Endothelial cell of umbilical vein (primary cell): Measurements from ENCODE around the gene MMP26. TPM values are rescaled to one million over a fixed set of nuclear protein-coding genes. Genes with fewer than 3 reads are reported as not detected.

ENCODE experiments used
- BruUV-seq: library from RNA; stranded (reverse); fragments of 400-500 nt; replicated peaks from 2 replicates; lab custom pipeline; 2021; lab: Mats Ljungman, UMichigan
- CTCF ChIA-PET: fragments of 300-600, 350-600 bp; sonication (Branson Sonifier 250); formaldehyde crosslinking; loops from one replicate; lab custom pipeline; 2021; ENCODE audit warnings: antibody characterized with exemption, inconsistent platforms; lab: Charles Lee
- POLR2A ChIA-PET: fragments of 300-600, 350-600 bp; sonication (Branson Sonifier 250); formaldehyde crosslinking; loops from one replicate; lab custom pipeline; 2021; ENCODE audit warnings: antibody characterized with exemption, inconsistent platforms; lab: Charles Lee
- DNase-seq: peaks from one replicate; pipeline ENCODE4 v3.0.0-alpha.2; 2011; ENCODE audit warnings: low read depth, low spot score
- FAIRE-seq: peaks from 2 replicates; lab custom pipeline; 2011; peaks lifted over from hg19 to GRCh38; lab: Jason Lieb, UNC
- H2AFZ ChIP-seq: 2 replicates; pipeline ENCODE4 v1.6.0; 2012; ENCODE audit warnings: low read depth, low read length, control low read depth, inconsistent platforms
- H3K27ac ChIP-seq: 2 replicates; pipeline ENCODE4 v1.5.1; 2011; ENCODE audit warnings: low read depth, mild to moderate bottlenecking, control low read depth, low read length, moderate library complexity; ENCODE audit not compliant: insufficient read depth
- H3K27me3 ChIP-seq, 2 experiments: 2 replicates each; pipeline versions ENCODE4 v1.6.0 to v1.6.1; 2011; ENCODE audit warnings: low read length in 2 of 2, mixed read lengths in 1 of 2; ENCODE audit not compliant: control insufficient read depth in 2 of 2, insufficient read depth in 2 of 2
- H3K36me3 ChIP-seq, 2 experiments: 2 replicates in 1 of 2; 3 replicates in 1 of 2; pipeline ENCODE4 v1.5.1; 2011; ENCODE audit warnings: low read length in 2 of 2, mild to moderate bottlenecking in 1 of 2, moderate library complexity in 1 of 2; ENCODE audit not compliant: control insufficient read depth in 2 of 2, insufficient read depth in 2 of 2; ENCODE audit errors: extremely low read depth in 1 of 2
- H3K4me1 ChIP-seq: 3 replicates; pipeline ENCODE4 v1.5.1; 2011; ENCODE audit warnings: mild to moderate bottlenecking, low read length; ENCODE audit not compliant: control insufficient read depth, insufficient read depth; ENCODE audit errors: extremely low read depth
- H3K4me2 ChIP-seq: 2 replicates; pipeline ENCODE4 v1.6.1; 2011; ENCODE audit warnings: low read length, control low read depth, mixed read lengths; ENCODE audit not compliant: insufficient read depth
- H3K4me3 ChIP-seq, 3 experiments: fragments of 200-600 bp in 1 of 3; sonication (generic), shearing (Covaris generic) in 1 of 3; replicated peaks in 1 of 3; 2 replicates each; pipeline ENCODE4 v1.5.1; 2011 to 2016; ENCODE audit warnings: control low read depth in 3 of 3, low read length in 3 of 3, mild to moderate bottlenecking in 2 of 3, inconsistent platforms in 1 of 3, low read depth in 1 of 3, moderate library complexity in 1 of 3; ENCODE audit not compliant: insufficient read depth in 1 of 3
- H3K79me2 ChIP-seq: 2 replicates; pipeline ENCODE4 v1.6.0; 2012; ENCODE audit warnings: low read length, inconsistent platforms; ENCODE audit not compliant: control insufficient read depth, insufficient read depth
- H3K9ac ChIP-seq: replicated peaks from 2 replicates; pipeline ENCODE3; 2011; ENCODE audit warnings: low read length, control low read depth; ENCODE audit not compliant: insufficient read depth; ENCODE audit errors: extremely low read depth
- H3K9me1 ChIP-seq: replicated peaks from 3 replicates; pipeline ENCODE4 v1.6.0; 2011; ENCODE audit warnings: mild to moderate bottlenecking, low read length; ENCODE audit not compliant: control insufficient read depth, insufficient read depth; ENCODE audit errors: extremely low read depth
- H3K9me3 ChIP-seq: replicated peaks from 2 replicates; pipeline ENCODE4 v1.5.1; 2012; ENCODE audit warnings: low read length, inconsistent platforms; ENCODE audit not compliant: control insufficient read depth, insufficient read depth
- H4K20me1 ChIP-seq: replicated peaks from 2 replicates; pipeline ENCODE3; 2011; ENCODE audit warnings: mild to moderate bottlenecking, low read length; ENCODE audit not compliant: control insufficient read depth, insufficient read depth; ENCODE audit errors: extremely low read depth
- EZH2 ChIP-seq: IDR thresholded peaks from 2 replicates; pipeline ENCODE4 v1.6.1; 2012; ENCODE audit warnings: borderline replicate concordance, low read depth, mild to moderate bottlenecking, moderate library complexity, low read length, inconsistent platforms; ENCODE audit not compliant: severe bottlenecking
- FOS ChIP-seq: IDR thresholded peaks from 2 replicates; pipeline ENCODE4 v1.6.1; 2011; ENCODE audit warnings: mild to moderate bottlenecking, low read length, moderate library complexity, borderline replicate concordance; ENCODE audit not compliant: insufficient read depth
- GATA2 ChIP-seq: IDR thresholded peaks from 2 replicates; pipeline ENCODE4 v1.7.0; 2011; ENCODE audit warnings: low read depth, mild to moderate bottlenecking, moderate library complexity, mixed read lengths, low read length; ENCODE audit not compliant: insufficient read length, insufficient read depth
- JUN ChIP-seq: IDR thresholded peaks from 2 replicates; pipeline ENCODE4 v1.6.1; 2011; ENCODE audit warnings: borderline replicate concordance, low read depth; ENCODE audit not compliant: insufficient read length, insufficient read depth
- MYC ChIP-seq: IDR thresholded peaks from one replicate; pipeline ENCODE4 v1.6.1; 2011; ENCODE audit warnings: mild to moderate bottlenecking, low read depth, low read length
- POLR2A ChIP-seq: IDR thresholded peaks from 2 replicates; pipeline ENCODE4 v1.6.1; 2012; ENCODE audit warnings: low read depth, mild to moderate bottlenecking, control low read depth, low read length
- POLR2AphosphoS5 ChIP-seq: IDR thresholded peaks from 2 replicates; pipeline ENCODE4 v1.6.1; 2012; ENCODE audit warnings: low read depth, mild to moderate bottlenecking, control low read depth, low read length, moderate library complexity; ENCODE audit not compliant: insufficient read depth
- dilution Hi-C: fragments of 300-500 bp; cut with MboI; formaldehyde crosslinking; loops from one replicate; pipeline ENCODE4 v1.15.0; 2019; ENCODE audit warnings: low sequenced_read_pairs; ENCODE audit not compliant: extremely low pct_ligation_motif_present
- intact Hi-C: fragments of 100-400 bp; cut with micrococcal nuclease; formaldehyde crosslinking; loops from one replicate; pipeline ENCODE4 v1.10.0; 2022
- polyA plus RNA-seq, 4 experiments: library from polyadenylated mRNA; depleted of rRNA in 3 of 4; stranded (reverse) in 3 of 4; unstranded in 1 of 4; fragments of >200 nt; gene quantifications; 2 replicates each; pipeline versions ENCODE4 v1.2.1 to v1.2.3, GENCODE V29; 2011 to 2012; ENCODE audit warnings: missing spikeins in 1 of 4
- total RNA-seq: library from RNA; stranded (reverse); gene quantifications from 2 replicates; pipeline ENCODE4 v1.2.3, GENCODE V29; 2021
- TF ChIP-seq, protein P1 (sequence below): IDR thresholded peaks from 2 replicates; pipeline ENCODE4 v1.6.1; 2011; ENCODE audit not compliant: insufficient read depth, insufficient read length
- TF ChIP-seq, protein P2 (sequence below), 2 donors: IDR thresholded peaks; 1 replicate in 1 of 2; 2 replicates in 1 of 2; pipeline ENCODE4 v1.5.1; 2011; ENCODE audit warnings: low read length in 2 of 2, mild to moderate bottlenecking in 2 of 2, moderate library complexity in 2 of 2, control low read depth in 1 of 2, inconsistent platforms in 1 of 2, low read depth in 1 of 2; ENCODE audit not compliant: insufficient read depth in 1 of 2; ENCODE audit errors: extremely low read depth in 1 of 2

The MMP26 gene
- total and polyA plus RNA-seq, 2 donors (not counting 3 experiments of a cell fraction or from before 2014, with no cell fraction given) = not detected

DNA sequence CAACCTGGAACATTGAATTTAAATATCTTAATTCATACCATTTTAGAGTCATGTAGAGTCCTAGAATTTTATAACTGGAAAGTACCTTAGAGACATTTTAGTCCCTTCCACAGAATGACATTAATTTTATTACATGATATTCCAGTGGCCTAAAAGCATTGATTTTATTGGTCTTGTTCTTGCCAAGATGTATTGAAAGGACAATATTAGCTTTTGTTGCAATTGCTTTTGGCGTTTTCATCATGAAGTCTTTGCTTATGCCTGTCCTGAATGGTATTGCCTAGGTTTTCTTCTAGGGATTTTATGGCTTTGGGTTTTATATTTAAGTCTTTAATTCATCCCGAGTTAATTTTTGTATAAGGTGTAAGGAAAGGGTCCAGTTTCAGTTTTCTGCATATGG, 36.2 kb downstream of the MMP26 start:
- H3K4me3 ChIP-seq = no peak overlapping the region
- no peak overlapping the region for H2AFZ ChIP-seq
- no peak overlapping the region for H3K4me2 ChIP-seq
- TF ChIP-seq JUN = no peak
- TF ChIP-seq, protein P1, sequence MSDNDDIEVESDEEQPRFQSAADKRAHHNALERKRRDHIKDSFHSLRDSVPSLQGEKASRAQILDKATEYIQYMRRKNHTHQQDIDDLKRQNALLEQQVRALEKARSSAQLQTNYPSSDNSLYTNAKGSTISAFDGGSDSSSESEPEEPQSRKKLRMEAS = no peak
- TF ChIP-seq GATA2 = no peak
- no peak for TF ChIP-seq FOS
- no peak for TF ChIP-seq POLR2AphosphoS5
- no peak for TF ChIP-seq MYC
- TF ChIP-seq, protein P2, sequence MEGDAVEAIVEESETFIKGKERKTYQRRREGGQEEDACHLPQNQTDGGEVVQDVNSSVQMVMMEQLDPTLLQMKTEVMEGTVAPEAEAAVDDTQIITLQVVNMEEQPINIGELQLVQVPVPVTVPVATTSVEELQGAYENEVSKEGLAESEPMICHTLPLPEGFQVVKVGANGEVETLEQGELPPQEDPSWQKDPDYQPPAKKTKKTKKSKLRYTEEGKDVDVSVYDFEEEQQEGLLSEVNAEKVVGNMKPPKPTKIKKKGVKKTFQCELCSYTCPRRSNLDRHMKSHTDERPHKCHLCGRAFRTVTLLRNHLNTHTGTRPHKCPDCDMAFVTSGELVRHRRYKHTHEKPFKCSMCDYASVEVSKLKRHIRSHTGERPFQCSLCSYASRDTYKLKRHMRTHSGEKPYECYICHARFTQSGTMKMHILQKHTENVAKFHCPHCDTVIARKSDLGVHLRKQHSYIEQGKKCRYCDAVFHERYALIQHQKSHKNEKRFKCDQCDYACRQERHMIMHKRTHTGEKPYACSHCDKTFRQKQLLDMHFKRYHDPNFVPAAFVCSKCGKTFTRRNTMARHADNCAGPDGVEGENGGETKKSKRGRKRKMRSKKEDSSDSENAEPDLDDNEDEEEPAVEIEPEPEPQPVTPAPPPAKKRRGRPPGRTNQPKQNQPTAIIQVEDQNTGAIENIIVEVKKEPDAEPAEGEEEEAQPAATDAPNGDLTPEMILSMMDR (IDR thresholded peaks at IDR 0.05; ENCODE audit: extremely low read depth in 1 of 2, insufficient read depth in 1 of 2, low read depth in 1 of 2, low read length in 2 of 2) = no peak
- TF ChIP-seq EZH2 = no peak
- TF ChIP-seq POLR2A = no peak
- no TSS peak for BruUV-seq
- no peaks in the 10 kb centered on the region for H4K20me1 ChIP-seq
- no peak overlapping the region for H3K27ac ChIP-seq
- ChIA-PET CTCF (no interaction called here), POLR2A (no interaction called here)
- no peaks in the 10 kb centered on the region for H3K36me3 ChIP-seq
- no peak for FAIRE-seq
- no peaks in the 10 kb centered on the region for H3K9me1 ChIP-seq
- H3K27me3 ChIP-seq = no peaks in the 10 kb centered on the region
- no peaks in the 10 kb centered on the region for H3K79me2 ChIP-seq
- intact Hi-C loops = no loop called here
- dilution Hi-C loops = no loop called here
- no peaks in the 10 kb centered on the region for H3K9me3 ChIP-seq
- no peak overlapping the region for H3K9ac ChIP-seq
- no peak for DNase-seq
- H3K4me1 ChIP-seq = no peaks in the 10 kb centered on the region
